Measurements from ENCODE around the gene MRPS16.

MRPS16 gene

DNA sequence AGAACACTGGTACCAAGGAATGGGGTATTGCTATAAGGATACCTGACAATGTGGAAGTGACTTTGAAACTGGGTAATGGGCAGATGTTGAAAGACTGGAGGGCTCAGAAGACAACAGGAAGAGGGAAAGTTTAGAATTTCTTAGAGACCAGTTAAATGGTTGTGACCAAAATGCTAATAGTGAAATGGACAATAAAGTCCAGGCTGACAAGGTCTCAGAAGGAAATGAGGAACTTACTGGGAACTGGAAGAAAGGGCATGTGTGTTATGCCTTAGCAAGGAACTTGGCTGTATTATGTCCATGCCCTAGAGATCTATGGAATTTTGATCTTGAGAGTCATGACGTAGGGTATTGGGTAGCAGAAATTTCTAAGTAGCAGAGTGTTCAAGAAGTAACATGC, 46.6 kb downstream of the MRPS16 start:
- H2AFZ ChIP-seq (ENCODE audit: low read depth, low read length) = no peak overlapping the region

DNA sequence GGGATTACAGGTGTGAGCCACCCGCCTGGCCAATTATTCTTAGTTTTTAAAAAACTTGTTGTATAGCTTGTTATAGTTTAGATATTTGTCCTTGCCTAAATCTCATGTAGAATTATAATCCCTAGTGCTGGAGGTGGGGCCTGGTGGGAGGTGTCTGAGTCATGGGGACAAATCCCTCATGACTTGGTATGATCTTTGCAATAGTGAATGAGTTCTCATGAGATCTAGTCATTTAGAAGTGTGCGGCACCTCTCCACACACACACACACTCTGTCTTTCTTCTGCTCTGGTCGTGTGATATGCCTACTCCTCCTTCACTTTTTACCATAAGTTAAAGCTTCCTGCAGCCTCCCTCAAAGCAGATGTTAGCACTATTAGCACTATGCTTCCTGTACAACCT, 47.4 kb downstream of the MRPS16 start:
- H2AFZ ChIP-seq (ENCODE audit: low read depth, low read length) = no peak overlapping the region
- no peak overlapping the region for H3K4me3 ChIP-seq (ENCODE audit: low read length)
- H3K9me3 ChIP-seq (ENCODE audit: low read length) = peaks cover 8% of the 10 kb centered on the region
- H3K27me3 ChIP-seq (ENCODE audit: insufficient read depth, low read length) = no peaks in the 10 kb centered on the region
- H3K4me1 ChIP-seq (ENCODE audit: insufficient read depth, low read length) = no peaks in the 10 kb centered on the region
- peaks cover 25% of the 10 kb centered on the region for H3K36me3 ChIP-seq (ENCODE audit: insufficient read depth, low read length)

More for the DNA sequence above, 46.6 kb downstream of the MRPS16 start:
- Histone ChIP-seq H3K9me3 (ENCODE audit: low read length) (peaks cover 8% of the 10 kb centered on the region), H3K27me3 (ENCODE audit: insufficient read depth, low read length) (no peaks in the 10 kb centered on the region), H3K4me1 (ENCODE audit: insufficient read depth, low read length) (no peaks in the 10 kb centered on the region), H3K36me3 (ENCODE audit: insufficient read depth, low read length) (peaks cover 28% of the 10 kb centered on the region), H3K4me3 (ENCODE audit: low read length) (no peak overlapping the region)
